GM18498 (cell line): ENCODE measurements around the gene STAT6.

Source experiments
- ATAC-seq: cut with Tn5 transposase; IDR thresholded peaks from one replicate; pipeline ENCODE4 v1.9.1; 2021; ENCODE audit warnings: mild to moderate bottlenecking, moderate library complexity; ENCODE audit not compliant: unreplicated experiment

The STAT6 gene

DNA sequence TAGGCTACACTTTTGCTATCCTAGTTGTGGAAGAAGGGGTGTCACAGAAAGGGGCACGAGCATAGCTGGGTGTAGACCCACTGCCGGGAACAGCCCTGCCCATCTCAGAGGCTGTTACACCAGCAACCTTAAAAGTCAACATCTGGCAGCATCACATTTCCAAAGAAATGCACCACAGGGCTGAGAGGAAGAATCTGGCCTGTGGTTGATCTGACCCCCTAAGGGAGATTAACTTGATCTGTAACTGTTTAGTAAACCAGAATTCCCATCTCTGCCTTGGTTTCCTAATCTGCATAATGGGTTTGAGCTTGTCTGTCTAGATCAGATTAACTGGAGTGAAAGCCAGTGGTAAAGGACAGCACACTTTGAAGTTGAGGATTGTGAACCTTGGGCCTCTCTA, 34.9 kb upstream of the STAT6 start:
- ATAC-seq: no peak

DNA sequence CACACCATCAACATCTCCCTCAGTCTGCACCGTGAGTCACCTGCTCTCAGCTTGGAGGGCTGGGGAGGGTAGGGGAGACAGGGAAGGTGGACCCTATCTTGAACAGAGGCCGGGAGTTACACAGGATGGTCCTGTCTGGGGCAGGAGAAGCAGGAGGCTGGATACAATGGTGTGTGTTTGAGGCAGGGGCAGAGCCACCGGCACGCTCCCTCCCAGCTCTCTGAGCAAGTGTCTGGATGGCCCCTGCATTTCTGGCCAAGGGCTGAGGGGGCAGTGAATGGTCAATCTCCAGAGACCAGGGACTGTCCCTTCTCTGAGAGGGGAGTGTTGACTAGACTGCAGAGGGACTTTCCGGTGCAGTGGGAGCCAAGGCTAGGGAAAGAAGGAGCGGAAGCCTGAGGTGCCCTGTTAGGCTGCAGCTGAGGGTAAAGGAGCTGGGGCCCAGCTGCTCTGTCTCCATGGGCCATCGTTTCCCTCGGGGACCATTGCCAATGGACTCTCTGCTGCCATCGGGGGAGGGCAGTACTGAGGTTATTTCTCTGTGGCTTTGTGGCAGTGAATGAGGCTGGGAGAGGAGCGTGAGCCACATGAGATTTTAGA, 34.4 kb upstream of the STAT6 start:
- ATAC-seq: no peak

DNA sequence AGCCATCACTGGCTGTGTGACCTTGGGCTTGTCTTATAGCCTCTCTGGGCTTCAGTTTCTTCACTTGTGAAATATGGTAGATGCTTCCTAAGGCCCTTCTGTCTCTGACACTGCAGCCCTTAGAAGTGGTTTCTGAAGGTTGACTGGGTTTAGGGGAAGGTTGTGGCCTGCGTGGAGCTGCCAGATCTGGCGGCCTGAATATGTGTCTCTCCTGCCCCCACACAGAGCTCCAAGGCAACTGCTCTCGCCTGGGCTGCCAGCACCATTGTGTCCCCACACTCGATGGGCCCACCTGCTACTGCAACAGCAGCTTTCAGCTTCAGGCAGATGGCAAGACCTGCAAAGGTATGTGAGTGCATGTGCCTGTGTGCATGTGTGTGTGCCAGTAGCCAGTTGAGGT, 32.3 kb upstream of the STAT6 start:
- no peak for ATAC-seq

DNA sequence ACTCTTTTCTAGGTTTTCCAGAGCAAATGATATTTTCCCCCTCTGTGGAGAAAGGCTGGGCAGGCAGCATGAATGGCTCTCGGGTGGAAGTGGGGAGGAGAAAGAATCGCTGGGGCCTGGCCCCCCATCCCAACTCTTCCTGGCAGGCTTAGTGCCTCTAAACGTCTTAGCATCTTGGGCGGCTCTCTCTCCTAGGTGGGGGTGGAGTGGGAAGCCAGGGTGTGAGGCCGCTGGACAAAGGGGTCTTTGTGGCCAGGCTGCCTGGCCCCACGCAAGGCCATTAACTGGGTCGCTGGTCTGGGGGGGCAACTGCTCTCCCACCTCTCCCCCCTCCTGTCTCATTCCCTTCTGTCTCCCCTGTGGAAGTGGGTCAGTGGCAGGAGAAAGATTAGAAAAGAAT, 31.6 kb upstream of the STAT6 start:
- no peak for ATAC-seq

- no peak for ATAC-seq
Observed at GRCh38 chr12:57142121-57142520, 31.0 kb upstream of the STAT6 start.

- ATAC-seq: no peak
Observed at GRCh38 chr12:57141249-57141648, 30.1 kb upstream of the STAT6 start.

DNA sequence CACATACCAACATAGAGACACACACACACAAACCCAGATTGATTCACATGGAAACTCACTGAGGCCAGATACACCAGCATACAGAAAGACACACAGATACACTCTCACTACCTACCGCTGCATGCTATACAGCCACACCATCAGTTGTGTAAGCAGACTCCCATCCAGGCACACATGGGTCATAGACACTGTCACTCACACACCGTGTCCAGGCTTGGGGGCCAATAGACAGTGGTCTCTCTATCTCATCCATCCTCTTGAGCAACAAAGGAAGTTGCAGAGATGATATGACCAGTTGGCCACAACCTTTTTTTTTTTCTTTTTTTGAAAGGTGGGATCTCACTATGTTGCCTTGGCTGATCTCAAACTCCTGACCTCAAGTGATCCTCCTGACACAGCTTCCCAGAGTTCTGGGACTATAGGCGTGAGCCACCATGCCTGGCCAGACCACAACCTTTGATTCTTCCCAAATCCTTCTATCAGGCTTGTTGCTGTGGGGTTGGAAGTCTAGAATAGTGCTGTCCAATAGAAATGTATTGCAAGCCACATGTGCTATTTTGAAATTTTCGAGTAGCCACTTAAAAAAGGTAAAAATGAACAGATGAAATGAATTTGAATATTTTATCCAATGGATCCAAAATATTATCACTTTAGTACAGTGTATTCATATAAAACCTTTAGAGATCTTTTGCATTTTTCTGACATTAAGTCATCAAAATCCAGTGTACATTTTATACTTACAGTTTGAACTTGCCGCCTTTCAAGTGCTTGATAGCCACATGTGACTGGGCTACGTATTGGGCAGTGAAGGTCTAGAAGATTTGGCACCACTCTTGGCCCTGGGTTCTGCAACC, 28.9 kb upstream of the STAT6 start:
- no peak for ATAC-seq

- ATAC-seq: no peak
Observed at GRCh38 chr12:57138526-57139272, 27.5 kb upstream of the STAT6 start.

GRCh38 chr12:57135527-57136326, 24.6 kb upstream of the STAT6 start:
- no peak for ATAC-seq

- ATAC-seq: no peak
Observed at GRCh38 chr12:57134949-57135348, 23.8 kb upstream of the STAT6 start.

GRCh38 chr12:57133916-57134315, 22.8 kb upstream of the STAT6 start:
- ATAC-seq: no peak

DNA sequence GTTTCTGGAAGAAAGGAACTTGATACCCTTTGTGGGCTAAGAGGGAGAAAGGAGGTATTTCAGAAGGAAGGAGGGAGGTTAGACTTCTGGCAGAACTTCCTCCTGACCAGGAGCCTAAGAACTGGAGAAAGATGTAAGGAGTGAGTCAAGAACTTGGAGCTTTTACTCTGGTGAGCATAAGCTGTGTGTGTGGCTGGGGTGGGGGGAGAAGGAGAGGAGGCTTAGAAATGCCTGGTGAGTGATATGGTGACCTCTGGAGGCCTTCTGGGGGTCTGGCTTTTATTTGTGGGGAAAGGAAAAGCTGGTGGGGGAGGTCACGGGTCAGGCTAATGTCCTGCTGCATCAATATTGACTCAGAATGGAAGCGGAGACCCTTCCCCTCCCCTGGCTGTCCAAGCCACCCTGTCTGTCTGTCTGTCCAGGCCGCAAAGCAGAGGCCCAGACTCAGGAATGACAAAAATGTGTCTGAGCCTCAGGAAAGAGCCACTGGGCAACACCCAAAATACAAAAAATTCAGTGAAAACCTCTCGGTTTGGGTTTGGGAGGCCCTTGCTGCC, 21.9 kb upstream of the STAT6 start:
- no peak for ATAC-seq

- no peak for ATAC-seq
Observed at GRCh38 chr12:57131896-57132744, 21.0 kb upstream of the STAT6 start.

DNA sequence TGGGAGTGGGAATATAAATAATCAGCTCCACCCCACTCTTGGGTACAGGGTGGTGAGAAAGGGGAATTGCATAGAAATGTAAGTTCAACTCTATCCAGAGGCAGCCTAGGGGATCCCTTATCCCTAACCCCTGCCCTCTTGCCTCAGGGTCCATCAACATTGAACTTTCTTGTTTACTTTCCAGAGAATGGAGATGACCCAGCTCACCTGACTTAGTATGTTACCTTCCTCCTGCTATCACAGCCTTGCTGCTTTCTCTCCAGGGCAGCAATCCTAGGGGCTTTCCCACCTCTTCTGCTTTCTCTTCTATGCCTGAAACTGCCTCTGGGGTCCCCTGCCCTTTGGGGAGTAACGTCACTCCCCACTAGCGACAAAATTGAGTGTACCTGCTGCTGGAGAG, 19.8 kb upstream of the STAT6 start:
- no peak for ATAC-seq

GRCh38 chr12:57129889-57130288, 18.7 kb upstream of the STAT6 start:
- no peak for ATAC-seq

DNA sequence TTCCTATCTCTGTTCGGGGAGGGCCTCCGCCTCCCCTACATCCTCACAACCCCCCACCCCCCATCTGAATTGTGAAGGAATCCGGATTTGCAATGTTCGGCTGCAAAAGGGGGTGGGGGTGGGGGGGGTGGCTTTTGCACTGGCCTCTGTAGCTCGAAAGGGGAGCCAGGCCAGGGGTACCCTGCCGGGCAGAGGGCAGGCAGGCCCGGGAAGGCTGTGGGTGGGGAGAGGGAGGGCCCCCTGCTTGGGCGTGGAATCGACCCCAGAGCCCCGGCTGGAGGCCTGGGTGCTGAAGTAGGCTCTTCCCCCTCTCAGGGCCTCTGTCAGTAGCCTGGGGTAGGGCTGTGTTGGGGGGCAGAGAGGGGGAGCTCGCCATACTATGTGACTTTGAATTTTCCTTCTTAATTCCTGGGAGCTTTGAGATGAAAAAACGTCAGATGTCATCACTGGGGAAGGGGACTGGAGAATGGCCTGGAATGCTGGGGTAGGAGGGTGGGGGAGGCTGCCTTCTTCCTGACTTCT, 18.2 kb upstream of the STAT6 start:
- ATAC-seq: no peak

GRCh38 chr12:57128519-57129247, 17.5 kb upstream of the STAT6 start:
- ATAC-seq: no peak

DNA sequence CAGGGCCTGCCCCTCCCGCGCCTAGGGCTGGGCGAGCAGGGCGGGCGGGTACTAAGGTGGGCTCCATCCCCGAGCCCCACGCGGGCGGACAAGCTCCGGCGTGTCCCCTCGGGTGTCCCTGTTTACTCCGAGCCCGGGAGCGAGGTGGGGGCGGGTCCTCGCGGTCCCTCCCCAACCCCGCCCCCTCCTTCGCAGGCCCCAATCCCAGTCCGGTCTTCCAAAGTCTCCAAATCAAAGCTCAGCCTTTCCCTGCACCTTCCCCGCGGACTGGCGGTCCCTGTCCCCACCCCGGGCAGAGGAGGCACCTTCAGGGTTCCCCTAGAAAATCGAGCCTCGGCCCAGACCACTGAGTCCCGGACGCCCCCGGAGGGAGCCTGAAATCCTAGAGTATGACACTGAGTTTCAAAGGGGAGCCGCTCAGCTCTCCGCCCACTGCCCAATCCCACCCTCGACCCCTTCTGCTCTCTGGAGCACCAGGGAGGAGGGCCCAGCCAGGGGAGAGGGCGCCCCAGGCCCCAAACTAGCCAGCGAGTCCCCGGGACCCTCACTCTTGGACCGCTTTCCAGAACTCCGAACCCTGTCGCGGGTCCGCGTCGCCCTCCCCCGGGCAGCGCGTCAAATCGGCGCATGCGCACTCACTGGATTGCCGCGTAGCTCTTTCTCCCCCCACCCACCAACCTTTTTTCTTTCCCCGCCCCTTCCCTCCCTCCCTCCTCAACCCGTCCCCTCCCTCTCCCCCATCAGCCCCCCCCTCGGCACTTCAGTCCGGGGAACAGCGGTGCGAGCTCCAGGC, 16.8 kb upstream of the STAT6 start, which contains the start of gene LRP1:
LRP1 (plus strand) TSS at position 758 of the 793 bp plus-strand sequence. CDS start 482 bp downstream, outside the sequence.
- ATAC-seq: peak; percentile 40
